NCI-H748 treated with DMSO at 0.1 percent for 48 hours (cell line): ENCODE measurements around the gene SEC61A1.

Experiments
- DNase-seq: peaks from one replicate; lab custom pipeline; 2025; lab: John Stamatoyannopoulos, UW

SEC61A1 gene

DNA sequence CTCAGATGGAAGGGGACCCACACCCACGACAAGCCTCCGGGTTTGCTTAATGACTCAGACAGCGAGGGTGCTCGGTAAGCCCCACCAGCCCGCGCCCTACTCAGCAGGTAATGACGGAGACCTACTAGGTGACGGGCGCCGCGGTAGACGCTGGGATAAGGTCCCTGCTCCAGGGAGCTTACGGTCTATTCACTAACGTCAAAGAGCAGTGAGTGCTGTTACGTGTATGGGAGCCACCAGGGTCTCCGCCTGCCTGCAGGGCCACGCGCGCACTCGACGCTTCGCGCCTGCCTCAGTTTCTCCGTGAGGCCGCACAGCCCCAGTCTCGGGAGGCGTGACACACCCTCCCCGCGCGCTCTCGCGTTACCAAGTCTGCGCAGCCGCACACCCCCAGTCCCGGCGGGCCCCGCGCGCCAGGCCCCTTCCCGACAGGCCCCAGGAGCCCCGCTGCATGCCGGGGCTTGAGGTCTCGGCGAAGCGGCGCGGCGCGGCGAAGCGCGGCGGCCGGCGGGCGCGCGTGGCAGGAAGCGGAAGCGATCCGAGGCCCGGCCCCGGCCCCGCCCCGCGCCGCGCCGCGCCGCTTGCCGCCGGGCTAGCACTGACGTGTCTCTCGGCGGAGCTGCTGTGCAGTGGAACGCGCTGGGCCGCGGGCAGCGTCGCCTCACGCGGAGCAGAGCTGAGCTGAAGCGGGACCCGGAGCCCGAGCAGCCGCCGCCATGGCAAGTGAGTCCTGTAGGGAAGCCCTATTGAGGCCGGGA is at the start of gene SEC61A1:
Gene SEC61A1, plus strand, starts transcription at position 601 of the 758 bp plus-strand sequence. Its CDS starts 116 bp downstream, at position 717.
- peak; percentile 73 for DNase-seq

DNA sequence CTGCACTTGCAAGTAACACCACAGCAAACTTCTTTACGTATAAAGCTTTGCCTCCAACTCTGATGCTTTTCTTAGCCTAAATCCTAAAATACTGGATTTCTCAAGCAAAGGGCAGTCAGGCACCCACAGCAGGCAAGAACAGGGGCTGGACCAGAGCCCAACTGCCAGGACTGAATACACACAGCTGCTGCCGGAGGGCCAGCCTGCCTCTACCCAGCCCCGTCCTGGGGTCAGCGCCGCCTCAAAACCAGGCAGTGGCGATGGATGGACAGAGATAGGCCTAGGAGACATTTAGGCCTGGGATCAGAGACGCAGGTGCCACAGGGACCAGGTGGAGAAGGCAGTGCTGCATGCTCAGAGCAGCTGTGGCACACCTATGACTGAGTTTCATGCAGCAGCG is 47.6 kb upstream of the SEC61A1 start:
- DNase-seq, result no peak

DNA sequence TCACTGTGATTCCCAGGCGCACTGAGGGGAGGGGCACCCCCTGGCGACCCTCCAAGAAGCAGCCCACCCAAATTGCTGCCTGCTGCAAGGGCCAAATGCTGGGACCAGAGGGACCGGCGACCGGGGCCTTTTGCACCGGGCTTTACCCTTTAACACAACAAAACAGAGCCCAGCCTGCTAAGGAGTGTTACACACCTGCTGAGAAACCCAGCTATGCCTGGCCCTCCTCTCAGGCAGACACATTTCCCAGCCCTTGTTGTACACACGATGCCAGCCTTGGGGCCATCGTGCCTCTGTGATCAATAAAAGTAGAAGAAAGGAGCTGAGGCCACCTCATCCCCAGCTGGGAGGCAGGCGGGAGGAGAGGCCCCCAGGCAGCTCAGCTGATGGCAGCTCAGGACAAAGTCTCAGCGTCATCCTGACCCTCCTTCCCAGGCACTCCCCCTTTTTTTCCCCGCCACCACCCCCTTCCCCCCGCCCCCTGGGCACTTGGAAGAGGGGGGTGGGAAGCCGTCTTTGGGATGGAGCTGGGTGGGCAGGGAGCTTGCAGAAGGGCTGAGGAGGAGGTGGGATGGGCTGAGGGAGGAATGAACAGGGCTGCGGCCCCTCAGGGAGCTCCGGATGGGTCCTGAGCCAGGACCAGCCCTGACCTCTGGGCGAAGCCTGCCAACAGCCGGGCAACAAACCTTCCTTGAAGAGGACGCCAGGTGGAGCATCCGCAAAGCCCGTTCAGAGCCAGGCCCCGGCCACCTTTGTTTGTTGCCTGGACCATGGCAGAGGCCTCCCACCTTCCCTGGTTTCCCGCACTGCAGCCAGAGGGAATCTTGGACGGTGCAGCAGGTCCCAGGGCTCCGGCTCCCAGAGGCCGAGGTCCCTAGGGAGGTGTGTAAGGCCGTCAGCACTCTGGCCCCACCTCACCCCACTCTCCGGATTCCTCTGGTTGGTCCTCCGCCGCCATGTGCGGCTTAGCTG is 45.9 kb upstream of the SEC61A1 start:
- DNase-seq, result no peak

DNA sequence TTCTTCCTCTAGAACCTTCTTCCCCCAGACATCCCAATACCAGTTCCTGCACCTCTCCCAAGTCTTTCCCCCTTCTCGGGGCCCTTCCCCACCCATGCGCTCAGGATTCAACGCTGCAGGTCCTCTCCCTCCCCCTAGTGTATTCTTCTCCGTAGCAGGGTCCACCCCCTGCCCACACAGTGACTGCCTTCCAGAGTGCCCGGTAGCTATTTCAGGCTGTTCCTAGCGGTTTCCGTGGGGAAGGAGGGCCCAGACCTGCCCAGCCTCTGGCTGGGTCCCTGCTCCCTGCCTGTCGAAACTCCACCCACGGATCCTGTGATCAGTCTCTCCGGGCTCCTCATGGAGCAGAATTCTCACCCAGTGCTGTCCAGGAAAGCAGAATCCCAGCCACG is 45.2 kb upstream of the SEC61A1 start:
- DNase-seq, result no peak

DNA sequence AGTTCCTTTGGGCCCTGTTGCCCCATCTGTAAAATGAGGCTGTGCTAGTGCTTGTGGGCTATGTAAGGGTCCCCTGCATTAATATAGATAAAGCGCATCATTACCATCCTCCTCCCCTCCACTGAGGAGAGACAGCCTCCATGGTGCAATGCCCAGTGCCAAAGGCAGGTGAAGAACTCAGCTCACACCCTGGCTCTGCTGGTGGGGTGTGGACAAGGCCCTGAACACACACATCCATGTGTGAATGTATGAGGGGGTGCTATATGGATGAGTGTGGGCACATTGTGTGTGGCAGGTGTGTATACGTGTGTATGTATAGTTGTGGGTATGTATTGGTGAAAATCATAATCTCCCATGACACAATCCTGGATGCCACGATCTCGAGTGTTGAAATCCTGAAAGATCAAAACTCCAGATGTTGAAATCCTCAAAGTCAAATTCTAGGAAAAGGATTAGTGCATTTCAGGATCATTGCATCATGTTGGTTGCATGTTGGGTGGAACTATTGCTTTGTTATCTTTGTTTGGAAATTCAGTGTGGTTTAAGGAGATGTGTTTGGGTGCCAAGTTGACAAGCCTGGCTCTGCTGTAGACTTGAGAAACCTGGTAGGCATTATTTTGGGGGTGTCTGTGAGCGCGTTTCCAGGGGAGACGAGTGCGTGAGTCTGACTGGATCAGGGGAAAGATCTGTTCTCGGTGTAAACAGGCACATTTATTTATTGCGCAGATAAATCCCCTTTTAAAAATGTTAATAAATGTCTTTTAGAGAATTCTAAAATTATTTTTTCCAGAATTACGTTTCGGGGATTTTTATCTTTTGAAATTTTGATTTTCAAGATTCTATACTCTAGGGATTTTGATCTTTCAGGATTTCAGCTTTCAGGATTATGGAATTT is 42.0 kb upstream of the SEC61A1 start:
- DNase-seq, result no peak

DNA sequence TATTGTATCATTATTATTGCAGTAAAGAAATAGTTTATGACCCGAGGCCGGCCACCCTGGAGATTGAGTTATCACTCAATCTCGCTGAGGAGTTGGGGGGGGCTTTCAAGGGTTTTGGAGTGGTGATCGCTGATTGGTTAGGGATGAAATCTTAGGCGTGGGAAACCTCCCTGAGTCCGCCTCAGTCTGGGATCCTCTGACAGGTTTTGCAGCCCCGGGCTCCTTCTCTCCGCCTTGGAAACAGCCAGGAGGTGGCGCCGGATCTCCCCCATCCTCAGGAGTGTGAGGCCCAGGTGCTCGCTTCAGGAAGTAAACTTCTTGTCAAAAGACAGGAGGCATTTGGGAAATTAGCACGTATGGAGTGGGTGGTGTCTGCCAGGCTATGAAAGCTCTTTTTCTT is 41.1 kb upstream of the SEC61A1 start:
- DNase-seq, result no peak

DNA sequence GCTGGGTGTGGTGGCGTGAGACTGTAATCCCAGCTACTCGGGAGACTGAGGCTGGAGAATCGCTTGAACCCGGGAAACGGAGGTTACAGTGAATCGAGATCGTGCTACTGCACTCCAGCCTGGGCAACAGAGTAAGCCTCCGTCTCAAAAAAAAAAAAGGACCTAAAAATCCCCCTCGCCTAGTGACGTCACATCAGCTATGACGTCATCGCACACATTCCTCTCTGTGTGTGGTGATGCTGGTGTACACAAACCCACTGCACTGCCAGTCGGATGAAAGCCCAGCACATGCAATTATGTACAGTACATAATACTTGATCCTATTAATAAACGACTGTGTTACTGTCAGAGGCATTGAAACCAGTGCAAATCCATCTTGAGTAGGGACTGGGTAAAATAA is 40.2 kb upstream of the SEC61A1 start:
- DNase-seq, result no peak

DNA sequence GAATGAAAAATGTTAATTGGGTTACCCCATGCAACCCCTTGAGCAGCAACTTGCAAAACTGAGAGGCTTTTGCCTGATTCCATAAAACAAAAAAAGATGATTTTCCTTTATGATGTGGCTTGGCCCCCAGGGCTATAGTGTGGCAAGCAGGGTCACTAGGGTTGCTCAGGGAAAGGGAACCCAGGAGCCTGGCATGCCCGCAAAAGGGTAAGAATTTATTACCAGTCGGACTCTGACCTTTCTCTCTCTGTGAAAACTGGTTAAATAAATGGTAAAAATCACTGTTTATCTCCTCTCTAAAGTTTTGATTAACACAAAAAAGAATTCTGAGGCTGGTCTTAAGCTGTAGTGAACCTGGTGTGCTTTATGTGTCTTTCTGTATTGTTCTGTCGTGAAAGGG is 37.7 kb upstream of the SEC61A1 start:
- DNase-seq, result no peak

DNA sequence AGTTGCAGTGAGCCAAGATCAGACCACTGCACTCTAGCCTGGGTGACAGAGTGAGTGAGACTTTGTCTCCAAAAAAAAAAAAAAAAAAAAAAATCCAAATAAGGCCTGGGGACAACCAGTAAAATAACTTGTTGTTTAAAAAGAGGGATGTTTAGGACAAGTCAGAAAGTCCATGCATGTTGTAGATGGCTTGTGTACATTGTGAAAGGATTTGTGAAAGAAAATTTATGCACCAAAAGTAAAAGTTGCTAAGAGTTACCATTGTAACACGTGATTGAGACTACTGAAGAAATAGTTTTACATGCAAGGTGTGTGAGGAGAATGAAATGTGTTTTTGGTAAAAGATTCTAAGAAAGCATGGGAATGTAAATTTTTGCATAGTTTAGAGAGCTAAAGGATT is 35.7 kb upstream of the SEC61A1 start:
- no peak for DNase-seq

DNA sequence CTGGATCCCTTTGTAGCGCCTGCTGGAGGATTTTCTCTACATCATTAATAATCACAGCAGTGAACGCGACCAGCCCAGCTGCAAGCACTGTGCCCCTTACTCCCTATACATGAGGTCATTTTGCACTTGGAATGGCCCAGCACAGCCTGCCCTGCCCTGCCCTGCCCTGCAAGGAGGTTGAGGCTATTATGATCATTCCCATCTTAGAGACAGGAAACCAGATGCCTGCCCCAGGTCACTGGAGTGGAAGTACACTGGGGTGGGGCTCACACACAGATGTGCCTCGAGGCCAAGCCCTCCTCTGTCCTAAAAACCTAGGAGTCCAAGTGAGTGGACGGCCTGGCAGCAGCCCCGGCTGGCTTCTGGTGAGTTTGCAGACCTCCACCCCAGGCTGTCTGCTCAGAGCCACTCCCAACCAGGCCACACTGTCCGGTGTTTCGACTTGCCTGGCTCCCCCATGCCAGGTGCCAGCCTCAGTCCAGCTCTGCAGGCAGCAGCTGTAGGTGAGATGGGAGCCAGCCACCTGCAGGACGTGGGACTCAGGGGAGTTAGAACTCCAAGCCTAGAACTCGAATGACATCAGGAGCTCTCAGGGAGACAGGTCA is 30.4 kb upstream of the SEC61A1 start:
- DNase-seq, result no peak

DNA sequence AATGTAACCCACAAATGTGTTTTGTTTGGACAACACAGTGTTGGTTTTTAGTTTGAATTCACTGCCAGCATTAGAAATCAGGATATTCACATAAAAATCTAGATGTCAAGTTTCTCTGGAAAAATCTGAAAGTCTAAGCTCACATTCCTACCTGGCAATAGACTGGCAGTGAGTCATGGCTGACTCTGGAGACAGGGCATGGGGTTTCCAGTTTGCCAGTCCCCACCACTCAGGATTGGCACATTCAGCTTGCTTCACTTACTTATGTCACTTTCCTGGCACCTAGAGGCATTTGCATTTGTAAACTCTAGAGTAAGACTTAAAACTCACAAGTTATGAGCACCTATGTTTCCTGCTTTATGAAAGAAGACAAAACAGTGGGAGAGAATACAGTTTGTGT is 19.1 kb upstream of the SEC61A1 start:
- DNase-seq, result no peak

DNA sequence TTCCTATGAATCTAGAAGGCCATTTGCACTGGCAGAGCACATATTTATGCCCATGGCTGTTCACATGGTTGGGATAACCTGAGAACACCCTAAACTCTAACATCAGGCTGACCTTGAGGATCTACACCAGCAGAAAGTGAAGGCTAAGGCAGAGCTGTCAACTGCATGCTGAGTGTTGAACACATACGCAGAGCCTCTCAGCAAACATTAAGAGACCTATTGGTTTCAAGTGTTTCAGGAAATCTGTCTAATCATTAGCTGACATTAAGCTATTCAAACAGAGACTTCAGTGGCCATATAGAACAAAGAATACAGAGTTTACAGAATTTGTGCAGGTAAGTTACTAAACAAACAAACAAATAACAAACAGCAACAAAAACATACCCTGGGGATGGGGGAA is 16.1 kb upstream of the SEC61A1 start:
- DNase-seq, result no peak

DNA sequence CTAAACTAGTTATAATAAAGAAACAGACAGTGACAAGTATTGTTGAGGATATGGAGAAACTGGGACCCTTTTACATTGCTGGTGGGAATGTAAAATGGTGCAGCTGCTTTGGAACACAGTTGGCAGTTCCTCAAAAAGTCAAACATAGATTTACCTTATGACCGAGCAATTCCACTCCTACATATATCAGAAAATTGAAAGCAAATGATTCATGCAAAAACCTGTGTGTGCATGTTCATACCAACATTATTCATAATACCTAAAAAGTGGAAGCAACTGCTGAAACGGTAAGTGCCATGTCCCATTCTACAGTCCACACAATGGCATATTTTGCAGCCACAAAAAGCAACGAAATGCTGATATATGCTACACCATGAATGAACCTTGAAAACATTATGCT is 12.2 kb upstream of the SEC61A1 start:
- no peak for DNase-seq

DNA sequence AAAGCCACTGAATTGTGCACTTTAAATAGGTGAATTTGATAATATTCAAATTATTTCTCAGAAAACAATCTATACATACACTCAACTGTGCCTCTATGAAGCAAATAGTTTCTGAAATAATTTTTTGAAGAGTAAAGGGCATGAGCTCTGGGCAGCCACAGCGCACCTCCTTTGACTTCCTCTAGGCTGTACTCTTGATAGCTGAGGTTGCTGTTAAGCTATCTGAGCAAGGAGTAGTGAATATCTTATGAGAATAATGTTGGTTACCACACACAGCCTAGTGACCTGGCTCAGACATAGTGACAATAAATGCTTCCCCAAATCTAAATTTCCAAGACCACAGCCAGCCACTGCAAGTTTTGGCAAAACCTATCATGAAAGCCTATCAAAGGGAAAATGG is 11.6 kb upstream of the SEC61A1 start:
- DNase-seq, result no peak

DNA sequence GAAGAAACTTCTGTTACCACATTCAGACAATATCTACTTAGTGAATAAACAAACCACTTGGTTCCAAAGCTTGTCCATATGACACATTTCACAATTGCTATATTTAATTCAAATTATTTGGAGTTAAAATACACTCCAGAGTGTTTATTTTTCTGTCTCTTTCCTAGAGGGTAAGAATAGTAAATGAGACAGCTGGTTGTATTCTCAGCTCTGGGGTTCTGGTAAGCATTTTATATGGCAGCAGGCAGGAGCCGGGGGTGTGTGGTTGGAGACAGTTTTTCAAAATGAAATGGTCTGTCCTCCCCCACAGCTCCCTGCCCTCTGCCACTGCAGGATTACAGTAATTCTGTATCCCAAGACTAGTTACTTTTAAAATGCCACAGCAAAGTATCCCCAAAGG is 10.9 kb upstream of the SEC61A1 start:
- DNase-seq, result no peak

DNA sequence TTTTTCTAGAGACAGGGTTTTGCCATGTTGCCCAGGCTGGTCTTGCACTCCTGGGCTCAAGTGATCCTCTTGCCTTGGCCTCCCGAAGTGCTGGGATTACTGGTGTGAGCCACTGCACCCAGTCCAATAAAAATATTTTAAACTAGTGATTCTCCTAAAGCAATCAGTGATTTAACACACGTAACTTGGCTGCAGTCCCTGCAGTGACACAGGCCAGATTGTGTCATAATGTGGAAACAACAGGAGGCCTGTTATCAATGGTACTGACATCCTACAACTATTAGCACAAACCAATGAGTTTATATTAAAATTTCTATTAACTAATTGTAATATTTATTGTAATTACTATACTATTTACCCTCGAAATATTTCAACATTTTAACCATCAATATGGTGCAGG is 1.6 kb upstream of the SEC61A1 start:
- DNase-seq, result no peak

DNA sequence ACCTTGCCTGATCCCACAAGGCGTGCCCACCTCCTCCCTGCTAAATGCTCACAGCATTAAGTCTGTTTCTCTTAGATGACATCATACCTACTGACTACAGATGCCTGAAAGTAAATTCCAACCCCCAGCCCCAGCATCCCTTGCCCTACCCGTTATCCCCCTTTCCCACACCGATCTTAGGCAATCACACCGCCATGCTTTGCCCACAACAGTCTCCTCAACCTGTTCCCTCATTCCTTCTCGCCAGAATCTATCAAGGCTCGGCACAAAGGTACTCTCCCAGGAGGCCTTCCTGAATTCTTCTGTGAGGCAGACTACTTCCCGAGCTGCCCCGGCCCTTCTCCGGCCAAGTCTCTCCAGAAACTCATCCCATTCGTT is 789 bp upstream of the SEC61A1 start:
- DNase-seq, result no peak

DNA sequence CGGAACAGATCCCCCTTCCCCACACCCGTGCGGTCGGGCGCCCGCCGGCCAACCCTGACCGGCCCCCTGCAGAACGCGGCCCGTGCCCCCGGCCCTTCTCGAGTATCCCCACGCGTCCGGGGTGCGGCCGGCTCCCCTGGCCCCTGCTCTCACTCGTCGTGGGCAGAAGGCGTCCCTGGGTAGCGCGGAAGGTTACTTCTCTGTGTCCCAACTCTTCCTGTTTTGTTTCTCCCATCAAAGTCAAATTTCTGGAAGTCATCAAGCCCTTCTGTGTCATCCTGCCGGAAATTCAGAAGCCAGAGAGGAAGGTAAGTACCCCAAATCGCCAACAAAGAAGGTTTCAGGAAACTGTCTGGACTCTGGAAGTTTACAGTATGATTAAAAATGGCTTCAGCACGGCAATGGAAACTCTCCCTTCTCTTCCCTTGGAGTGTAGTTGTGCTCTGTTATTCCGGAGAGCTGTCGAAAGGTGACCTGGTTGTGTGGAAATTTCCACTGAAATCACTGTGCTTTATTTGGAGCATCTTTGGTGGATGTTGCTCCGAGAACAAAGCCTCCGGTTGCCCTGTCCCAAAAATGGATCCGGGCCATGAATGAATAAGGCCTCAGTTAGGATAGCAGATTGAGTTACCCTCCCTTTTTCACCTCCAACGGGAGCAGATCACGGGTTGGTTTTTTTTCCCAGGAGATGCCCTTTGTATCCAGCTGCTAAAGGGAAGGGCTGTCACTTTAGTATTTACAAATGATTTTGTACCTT is 536 bp downstream of the SEC61A1 start:
- no peak for DNase-seq

DNA sequence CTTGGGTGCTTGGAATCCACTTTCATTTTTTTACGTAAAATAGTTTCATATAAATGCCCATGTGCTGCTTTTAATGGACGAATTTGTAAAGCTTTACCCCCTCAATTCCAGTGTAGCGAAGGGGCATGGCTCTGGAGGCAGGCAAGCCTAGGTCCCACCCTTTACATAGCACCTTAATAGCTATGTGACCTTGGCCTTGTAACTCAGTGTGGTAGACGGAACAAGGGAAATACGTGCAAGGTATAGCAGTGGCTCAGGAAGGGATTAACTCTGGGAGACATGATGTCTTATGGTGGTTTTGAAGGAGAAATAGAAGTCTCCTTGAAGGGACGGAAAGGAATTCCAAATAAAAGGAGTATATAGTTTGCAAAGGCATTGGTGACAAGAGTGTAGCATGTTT is 1.4 kb downstream of the SEC61A1 start:
- no peak for DNase-seq

DNA sequence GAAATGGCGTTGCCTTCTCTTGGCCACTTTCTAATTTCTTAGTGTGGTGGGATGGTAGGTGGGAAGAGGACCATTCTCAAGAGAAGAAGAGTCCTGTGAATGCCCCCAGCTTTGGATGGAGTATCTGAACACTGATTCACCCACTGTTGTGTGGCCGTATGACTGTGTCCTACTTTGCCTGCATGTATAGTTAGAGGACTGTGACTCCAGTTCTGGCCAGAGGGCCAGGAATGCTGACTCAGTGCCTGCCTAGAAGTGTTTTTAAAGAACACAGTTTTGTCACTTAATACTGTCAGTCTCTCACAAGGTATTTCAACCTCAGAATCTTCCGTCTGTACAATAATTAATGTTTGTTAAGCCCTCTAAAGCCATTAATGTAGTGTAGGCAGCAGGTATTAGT is 2.1 kb downstream of the SEC61A1 start:
- DNase-seq, result no peak

DNA sequence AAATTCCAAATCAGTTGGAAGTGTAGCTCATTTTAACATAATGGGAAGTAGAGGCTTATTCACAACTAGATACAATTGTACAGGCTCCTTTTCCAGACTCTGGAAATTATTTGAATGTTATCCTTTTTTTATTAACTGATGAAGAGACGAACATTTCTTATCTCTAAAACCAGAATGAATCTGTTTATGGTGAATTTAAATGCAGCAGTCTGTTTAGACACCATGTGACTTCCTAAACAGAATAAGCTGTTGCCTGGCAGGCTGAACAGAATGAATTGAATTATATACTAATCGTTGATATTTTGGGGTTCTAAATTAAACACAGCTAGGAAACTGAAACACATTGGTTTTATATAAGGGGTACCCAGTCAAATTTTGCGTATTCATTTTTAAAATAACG is 4.0 kb downstream of the SEC61A1 start:
- no peak for DNase-seq
